GM18867 (cell line): Measurements from ENCODE around the gene ENTR1.

Source experiments
- ATAC-seq: cut with Tn5 transposase; IDR thresholded peaks from one replicate; pipeline ENCODE4 v1.9.1; 2021; ENCODE audit warnings: mild to moderate bottlenecking, moderate library complexity; ENCODE audit not compliant: unreplicated experiment

Gene ENTR1

DNA sequence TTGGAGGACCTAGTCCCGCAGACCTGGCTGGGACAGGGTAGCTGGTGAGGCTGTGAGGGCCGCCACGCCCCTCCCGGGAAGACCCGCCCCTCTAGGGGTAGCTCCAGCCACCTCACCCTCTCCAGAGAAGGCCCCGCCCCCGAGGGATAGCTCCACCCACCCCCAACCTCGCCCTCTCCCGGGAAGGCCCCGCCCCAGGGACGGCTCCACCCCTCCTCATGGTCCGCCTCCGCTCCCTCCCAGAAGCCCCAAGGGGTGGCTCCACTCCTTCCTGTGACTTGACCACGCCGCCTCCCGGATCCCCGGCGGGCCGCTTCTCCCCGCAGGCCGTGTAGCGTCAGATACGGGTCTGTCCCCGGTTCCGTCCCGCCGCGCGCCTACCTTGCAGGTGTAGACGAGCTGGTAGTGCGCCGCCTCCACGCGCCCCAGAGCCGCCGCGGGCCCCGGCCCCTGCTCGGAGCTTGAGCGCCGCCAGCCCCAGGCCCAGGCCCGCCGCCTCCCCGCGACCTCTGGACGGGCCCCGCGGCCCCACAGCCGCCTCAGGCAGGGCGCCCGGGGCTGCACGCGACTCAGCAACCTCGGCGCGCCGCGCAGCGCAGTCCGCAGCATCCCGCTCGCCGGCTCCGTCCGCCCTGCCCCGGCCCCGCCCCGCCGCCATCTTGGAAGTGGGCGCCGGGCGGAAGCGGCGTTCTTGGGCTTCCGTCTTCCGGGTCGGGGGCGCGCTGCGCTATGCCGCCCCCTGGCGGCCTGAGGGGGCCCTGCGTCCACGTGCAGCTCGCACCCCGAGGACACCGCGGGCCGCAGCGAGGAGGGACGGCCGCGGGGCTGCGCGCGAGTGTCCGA lies 47.1 kb downstream of the ENTR1 start, which contains the start of gene DNLZ:
Gene DNLZ, minus strand, starts transcription at position 639 of the 843 bp plus-strand sequence. Its CDS starts 30 bp downstream, at position 609.
- ATAC-seq: peak; percentile 81

DNA sequence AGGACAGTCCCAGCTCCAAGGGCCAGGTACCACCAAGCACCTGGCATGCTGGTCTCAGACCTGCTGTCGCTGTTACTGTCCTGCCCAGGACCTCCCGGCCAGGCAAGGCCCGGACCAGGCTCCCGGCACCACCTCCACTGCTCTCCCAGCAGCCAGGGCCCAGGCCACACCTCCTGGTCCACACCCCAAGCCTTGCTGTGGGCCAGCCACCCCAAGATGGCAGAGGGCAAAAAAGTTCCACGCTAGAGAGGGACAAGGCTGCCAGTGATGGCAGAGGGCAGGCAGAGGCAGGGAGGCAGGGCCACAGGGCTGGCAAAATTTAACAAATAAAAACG lies 48.0 kb downstream of the ENTR1 start:
- ATAC-seq: no peak

DNA sequence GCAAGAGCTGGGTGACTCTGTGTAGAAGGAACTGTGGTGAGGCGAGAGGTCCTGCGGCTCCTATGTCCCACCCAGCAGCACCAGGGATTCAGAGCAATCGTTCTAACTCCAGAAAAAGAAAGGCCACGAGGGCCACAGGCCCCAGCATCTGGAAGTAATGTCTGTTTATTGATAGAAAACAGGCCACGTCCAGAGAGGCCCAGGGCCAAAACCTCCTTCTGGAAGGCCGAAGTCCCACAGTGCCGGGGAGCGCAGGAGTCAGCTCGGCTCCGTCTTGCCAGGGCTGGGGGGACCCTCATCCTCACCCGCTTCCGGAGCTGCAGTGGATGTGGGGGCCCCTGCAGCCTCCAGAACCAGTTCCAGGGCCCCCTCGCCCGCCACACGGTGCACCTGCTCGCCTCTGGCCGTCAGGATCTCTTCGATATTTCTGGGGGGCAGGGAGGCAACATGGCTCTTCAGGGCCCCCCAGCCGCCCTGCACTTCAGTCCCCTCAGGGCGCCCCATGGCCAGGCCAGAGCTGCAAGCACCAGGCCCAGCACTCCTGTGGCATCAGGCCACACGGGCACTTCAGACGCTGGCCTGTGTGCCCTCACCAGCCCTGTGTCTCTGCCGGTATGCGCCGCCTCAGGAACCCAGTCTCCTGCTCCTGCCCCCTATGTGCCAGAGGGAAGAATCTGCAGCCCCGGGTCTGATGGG lies 48.5 kb downstream of the ENTR1 start:
- ATAC-seq: no peak

DNA sequence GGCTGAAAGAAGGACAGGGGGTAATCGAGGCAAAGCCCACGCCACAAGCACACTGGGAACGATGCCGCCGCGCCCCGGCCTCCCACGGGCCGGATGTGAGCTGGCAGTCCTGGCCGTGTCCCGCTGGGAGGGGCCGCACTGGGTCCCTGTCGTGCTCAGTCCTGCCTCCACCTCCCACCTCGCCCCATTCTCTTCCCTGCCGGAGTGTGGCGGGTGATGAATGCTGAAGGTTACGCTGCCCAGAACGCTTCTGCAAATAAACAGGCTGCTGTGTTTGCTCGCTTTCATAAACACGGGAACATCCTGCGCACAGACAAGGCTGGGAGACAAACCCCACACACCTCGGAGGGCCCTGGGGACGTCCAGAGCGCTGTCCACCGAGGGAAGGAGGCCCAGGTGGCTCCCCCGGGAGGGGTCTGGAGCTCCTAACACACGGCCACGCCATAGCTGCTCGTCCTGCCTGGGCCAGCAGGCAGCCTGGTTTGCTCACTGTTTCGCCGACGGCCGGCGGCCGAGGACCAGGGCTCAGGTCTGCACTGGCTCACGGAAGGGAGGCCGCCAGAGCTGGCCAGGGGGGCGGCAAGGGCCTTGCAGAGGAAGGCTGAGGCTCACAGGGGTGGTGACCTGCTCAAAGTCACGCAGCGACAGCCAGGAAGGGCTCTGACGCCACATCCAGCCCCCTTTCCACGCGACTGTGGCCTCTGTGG lies 49.2 kb downstream of the ENTR1 start:
- no peak for ATAC-seq

DNA sequence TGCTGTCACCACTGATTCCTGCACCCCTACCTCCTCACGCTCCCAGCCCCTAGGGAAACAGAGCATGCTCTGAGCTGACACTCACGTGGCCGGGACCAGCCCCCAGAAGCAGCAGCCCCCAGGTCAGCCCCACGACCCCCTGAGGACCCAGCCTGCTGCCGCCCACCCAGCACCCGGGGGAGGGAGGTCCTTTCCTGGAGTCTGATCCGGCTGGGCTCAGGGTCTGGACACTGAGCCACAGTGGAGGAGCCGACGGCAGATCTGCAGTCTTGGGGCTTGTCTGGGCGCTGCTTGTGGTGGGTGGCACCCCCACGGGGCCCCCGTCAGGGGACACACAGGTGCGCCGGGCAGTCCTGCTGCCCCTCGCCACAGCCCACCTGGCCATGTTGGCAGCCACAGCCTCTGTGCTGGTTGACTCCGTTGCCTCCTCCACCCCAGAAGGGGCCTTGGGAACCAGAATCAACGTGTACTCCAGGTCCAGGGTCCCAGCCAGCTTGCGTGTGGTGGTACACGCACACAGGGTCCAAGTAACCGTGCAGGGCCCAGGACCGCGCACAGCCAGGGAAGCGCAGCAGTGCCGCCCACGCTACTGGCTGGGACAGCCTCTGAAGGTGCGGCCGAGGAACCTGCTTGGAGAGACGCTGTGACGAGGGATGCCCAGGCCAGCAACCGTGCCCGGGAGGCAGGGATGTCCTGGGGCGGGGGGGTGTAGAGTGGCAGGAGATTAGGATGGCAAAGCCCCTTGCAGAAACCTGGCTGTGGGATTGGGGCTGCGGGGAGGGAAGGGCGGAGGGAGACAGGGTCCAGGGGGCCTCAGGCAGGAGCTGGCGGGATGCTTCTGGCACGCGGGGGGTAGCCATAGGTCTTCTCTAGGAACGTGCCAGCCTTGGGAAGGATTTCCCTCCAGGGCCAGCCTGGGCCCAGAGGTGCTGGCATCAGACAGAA lies 50.4 kb downstream of the ENTR1 start:
- no peak for ATAC-seq

DNA sequence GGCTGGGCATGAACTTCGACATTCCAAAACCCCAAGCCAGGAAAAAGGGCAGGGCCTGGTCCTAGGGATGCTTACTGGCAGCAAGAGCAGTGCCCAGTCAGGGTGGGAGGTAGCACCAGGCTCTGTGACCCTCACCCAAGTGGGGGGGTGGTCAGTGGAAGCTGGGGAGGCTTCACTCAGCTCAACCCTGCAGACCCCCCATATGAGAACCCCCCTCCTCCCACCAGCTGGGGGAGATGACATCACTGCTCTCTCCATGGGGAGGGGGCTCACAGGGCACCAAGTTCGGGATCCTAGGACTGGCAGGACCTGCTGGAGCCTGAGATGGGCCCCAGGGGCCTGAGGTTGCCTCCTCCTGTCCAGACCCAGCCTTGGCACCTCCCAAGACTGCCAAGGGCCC lies 51.5 kb downstream of the ENTR1 start:
- no peak for ATAC-seq

DNA sequence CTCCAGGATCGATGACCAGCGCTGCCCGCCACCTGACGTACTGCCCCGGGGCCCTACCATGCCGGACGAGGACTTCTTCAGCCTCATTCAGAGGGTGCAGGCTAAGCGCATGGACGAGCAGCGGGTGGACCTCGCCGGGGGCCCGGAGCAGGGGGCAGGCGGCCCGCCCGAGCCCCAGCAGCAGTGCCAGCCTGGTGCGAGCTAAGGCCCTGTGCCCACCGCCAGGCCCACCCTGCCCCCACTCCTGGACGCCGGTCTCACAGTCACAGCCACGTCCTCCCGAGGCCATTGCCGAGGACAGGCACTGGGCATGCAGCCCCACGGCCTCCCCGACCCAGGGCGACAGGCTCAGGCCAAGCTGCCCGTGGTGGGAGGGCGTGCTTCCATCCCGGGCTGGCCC lies 52.4 kb downstream of the ENTR1 start:
- no peak for ATAC-seq

DNA sequence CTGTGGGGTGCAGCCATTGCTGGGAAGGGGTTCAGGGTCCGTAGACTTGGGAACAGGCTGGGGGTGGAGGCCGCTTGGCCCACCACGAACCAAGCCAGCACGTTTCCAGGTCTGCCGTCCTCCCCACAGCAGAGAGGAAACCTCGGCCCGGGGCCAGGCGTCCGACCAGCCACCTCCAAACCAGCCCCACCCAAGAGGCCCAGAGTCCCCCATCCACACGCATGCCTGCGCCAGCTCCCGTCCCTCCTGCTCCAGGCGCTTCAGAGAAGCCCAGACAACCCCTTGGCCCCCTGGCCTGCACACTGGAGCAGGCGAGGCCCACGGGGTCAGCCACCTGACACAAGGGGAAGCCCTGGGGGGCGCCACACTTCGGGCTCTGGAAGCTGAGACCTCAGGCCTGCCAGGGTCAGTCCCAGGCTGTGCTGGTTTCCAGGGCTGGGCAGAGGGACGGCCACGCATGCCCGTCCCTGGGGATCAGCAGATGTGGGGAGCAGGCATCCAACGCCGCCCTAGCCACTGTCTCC lies 53.1 kb downstream of the ENTR1 start:
- no peak for ATAC-seq

DNA sequence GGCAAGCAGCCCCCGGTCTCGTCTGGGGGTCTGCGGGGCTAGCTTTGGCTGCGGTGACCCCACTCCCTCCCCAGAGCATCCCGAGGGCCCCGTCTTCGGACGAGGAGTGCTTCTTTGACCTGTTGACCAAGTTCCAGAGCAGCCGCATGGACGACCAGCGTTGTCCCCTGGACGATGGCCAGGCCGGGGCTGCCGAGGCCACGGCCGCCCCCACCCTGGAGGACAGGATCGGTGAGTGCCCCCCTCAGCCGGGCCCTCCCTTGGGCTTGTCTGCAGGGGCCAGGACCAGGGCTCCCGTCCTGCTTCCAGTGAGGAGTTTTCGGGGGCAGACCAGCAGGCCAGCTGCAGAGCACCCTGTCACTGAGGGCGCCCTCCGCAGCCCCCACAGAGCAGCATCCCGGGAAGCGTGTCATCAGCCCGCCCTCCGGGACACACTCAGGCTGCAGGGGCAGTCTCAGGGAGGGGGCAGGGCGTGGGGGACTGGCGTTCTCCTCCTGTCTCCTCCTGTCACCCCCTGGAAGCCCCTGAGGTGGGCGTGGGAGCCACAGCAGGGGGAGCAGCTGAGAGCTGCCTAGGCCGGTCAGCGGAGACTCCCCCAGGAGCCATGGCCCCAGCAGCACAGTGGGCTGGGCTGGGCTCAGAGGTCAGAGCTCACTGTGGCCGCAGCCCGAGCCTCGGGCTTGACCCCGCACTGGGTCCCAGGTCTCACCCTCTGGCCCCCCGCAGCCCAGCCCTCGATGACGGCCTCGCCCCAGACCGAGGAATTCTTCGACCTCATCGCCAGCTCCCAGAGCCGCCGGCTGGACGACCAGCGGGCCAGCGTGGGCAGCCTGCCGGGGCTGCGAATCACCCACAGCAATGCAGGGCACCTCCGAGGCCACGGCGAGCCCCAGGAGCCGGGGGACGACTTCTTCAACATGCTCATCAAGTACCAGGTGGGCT lies 54.5 kb downstream of the ENTR1 start:
- no peak for ATAC-seq

DNA sequence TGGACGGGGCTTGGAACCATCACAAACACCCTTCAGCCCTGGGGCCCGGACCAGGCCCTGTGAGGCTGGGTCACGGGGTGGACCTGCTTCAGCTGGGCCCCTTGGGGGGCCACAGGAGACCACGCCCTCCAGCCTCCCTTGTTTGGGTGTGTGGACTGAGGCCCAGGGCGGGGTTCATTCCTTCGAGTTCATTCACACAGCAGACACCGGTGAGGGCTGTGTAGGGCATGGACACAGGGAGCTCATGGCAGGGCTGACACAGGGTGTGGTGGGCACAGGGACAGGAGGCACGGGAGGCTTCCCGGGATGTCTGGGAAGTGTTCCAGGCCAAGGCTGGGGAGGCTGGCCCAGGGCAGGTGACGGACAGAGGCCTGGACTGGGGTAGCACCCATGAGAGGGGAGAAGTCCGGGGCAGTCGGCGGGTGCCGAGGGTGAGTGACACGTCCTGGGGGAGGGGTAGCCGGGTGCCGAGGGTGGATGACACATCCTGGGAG lies 55.8 kb downstream of the ENTR1 start:
- no peak for ATAC-seq

DNA sequence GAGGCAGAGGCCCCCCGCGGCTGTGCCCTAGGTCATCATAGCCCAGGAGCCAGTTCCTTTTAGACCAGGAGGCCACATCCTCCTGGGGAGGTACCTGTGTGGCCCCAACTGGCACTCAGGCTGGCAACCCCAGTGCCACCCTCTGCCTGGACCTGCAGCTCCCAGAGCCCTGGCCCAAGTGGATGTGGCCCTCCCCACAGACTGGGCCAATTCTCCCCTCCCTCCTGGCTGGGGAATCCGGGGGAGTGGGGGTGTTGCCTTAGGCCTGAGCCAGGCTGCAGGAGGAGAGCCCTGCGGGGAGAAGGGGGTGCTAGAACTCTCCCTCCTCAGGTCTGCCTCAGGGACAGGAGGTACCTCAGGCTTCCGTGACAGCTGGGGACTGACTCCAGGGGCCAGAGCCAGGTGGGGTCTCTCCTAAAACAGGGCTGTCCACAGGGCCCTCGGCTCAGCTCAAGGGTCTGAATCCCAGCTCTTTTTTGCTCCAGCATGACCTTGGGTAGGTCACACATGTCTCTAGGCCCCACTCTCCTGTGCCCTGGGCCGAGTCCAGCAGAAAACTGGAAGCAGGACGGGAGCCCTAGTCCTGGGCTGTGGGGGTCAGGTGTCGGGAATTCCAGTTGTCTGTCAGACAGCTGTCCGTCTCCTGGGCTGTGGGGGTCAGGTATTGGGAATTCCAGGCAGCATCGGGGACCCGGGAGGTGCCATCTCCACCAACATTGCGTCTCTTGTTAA lies 56.5 kb downstream of the ENTR1 start:
- ATAC-seq: no peak

DNA sequence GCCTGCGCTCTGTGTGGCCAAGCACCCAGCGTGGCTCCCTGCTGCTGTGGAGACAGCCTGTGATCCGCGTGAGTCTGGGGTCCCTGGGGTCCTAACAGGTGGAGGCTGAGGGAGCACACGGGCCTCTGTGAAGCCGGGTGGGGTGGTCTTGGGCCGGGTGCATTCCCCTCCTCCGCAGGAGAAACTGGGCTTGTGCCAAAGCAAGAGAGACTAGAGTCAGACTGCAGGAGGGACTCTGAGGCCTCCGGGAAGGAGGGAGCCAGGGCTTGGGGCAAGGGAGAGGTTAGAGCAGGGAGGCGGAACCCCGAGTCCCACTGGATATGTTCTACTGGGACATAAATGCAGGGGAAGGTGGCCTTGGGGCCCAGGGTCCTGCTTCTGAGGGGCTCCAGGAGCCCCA lies 57.3 kb downstream of the ENTR1 start:
- ATAC-seq: no peak

DNA sequence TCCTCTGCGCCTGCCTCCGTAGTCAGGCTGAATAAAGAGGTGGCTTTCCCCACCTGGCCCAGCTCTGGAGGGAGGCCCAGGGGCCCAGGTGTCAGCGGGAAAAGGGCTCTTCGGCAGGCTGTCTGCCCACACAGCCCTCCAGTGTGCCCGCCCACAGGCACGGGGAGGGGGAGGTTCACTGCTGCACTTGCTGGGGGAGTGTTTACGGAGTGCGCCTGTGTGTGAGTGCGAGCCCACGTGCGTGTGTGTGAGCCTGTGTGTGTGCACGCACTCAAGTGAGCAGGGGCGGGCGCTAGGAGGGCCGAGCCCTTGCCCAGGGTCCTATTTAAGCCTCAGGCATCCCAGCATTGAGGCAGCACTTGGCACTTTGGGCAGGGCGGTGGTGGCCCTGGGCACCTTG lies 57.7 kb downstream of the ENTR1 start:
- ATAC-seq: no peak
